ENCODE data around the gene EBF3. TPM values are rescaled to one million over a fixed set of nuclear protein-coding genes. Genes with fewer than 3 reads are reported as not detected.

Gene EBF3
- total and polyA plus RNA-seq, 2 donors (not counting 3 experiments of a cell fraction or from before 2014, with no cell fraction given) = 0.92 to 2.7 TPM

GRCh38 chr10:129838794-129839193 lies 125.3 kb downstream of the EBF3 start:
- Histone ChIP-seq H3K27ac (ENCODE audit: insufficient read depth, low read depth, low read length) (no peak overlapping the region), H3K4me2 (ENCODE audit: insufficient read depth, low read length) (no peak overlapping the region), H3K4me3 (replicated peaks in 1 of 3; ENCODE audit: insufficient read depth in 1 of 3, low read depth in 1 of 3, low read length in 3 of 3) (no peak overlapping the region), H3K9me1 (replicated peaks; ENCODE audit: control insufficient read depth, extremely low read depth, insufficient read depth, low read length) (no peaks in the 10 kb centered on the region), H4K20me1 (replicated peaks; ENCODE audit: control insufficient read depth, extremely low read depth, insufficient read depth, low read length) (no peaks in the 10 kb centered on the region), H3K9me3 (replicated peaks; ENCODE audit: control insufficient read depth, insufficient read depth, low read length) (peaks cover 2% of the 10 kb centered on the region), H3K4me1 (ENCODE audit: control insufficient read depth, extremely low read depth, insufficient read depth, low read length) (no peaks in the 10 kb centered on the region), H3K79me2 (ENCODE audit: control insufficient read depth, insufficient read depth, low read length) (no peaks in the 10 kb centered on the region), H2AFZ (ENCODE audit: low read depth, low read length) (no peak overlapping the region), H3K9ac (replicated peaks; ENCODE audit: extremely low read depth, insufficient read depth, low read length) (no peak overlapping the region), H3K36me3 (ENCODE audit: control insufficient read depth in 2 of 2, extremely low read depth in 1 of 2, insufficient read depth in 2 of 2, low read length in 2 of 2) (no peaks in the 10 kb centered on the region), H3K27me3 (ENCODE audit: control insufficient read depth in 2 of 2, insufficient read depth in 2 of 2, low read length in 2 of 2) (no peaks in the 10 kb centered on the region)
- BruUV-seq (replicated peaks) = no TSS peak
- TF ChIP-seq JUN (IDR thresholded peaks at IDR 0.05; ENCODE audit: borderline replicate concordance, insufficient read depth, insufficient read length, low read depth) = no peak
- no peak for TF ChIP-seq CTCF (IDR thresholded peaks at IDR 0.05; ENCODE audit: extremely low read depth in 1 of 2, insufficient read depth in 1 of 2, low read depth in 1 of 2, low read length in 2 of 2)
- no peak for TF ChIP-seq POLR2AphosphoS5 (IDR thresholded peaks at IDR 0.05; ENCODE audit: insufficient read depth, low read depth, low read length)
- no peak for TF ChIP-seq GATA2 (IDR thresholded peaks at IDR 0.05; ENCODE audit: insufficient read depth, insufficient read length, low read depth, low read length)
- no peak for TF ChIP-seq MYC (IDR thresholded peaks at IDR 0.05; ENCODE audit: low read depth, low read length)
- TF ChIP-seq POLR2A (IDR thresholded peaks at IDR 0.05; ENCODE audit: low read depth, low read length) = no peak
- no peak for TF ChIP-seq MAX (IDR thresholded peaks at IDR 0.05; ENCODE audit: insufficient read depth, insufficient read length)
- no peak for TF ChIP-seq FOS (IDR thresholded peaks at IDR 0.05; ENCODE audit: borderline replicate concordance, insufficient read depth, low read length)
- no peak for TF ChIP-seq EZH2 (IDR thresholded peaks at IDR 0.05; ENCODE audit: borderline replicate concordance, low read depth, low read length, severe bottlenecking)
- POLR2A ChIA-PET = no interaction called here
- dilution Hi-C loops (cut with MboI; ENCODE audit: extremely low pct_ligation_motif_present, low sequenced_read_pairs) (no loop called here), intact Hi-C loops (cut with micrococcal nuclease) (no loop called here)
- CTCF ChIA-PET = no interaction called here
- FAIRE-seq (no peak), DNase-seq (ENCODE audit: low read depth, low spot score) (no peak)
